AG04450 (cell line): Measurements from ENCODE around the gene PER1. TPM values are rescaled to one million over a fixed set of nuclear protein-coding genes. Genes with fewer than 3 reads are reported as not detected.

Source experiments
- CTCF ChIA-PET: fragments of 300-600, 350-600 bp; formaldehyde crosslinking; extraction: SDS; loops from one replicate; lab custom pipeline; 2022; ENCODE audit warnings: antibody characterized with exemption, inconsistent platforms; lab: Charles Lee
- POLR2A ChIA-PET: fragments of 350-600 bp; formaldehyde crosslinking; extraction: SDS; loops from one replicate; lab custom pipeline; 2021; ENCODE audit warnings: antibody characterized with exemption, inconsistent platforms; lab: Yijun Ruan, JAX
- DNase-seq: peaks from one replicate; pipeline ENCODE4 v3.0.0-alpha.2; 2011; ENCODE audit warnings: low read depth, low spot score
- H3K27ac ChIP-seq: one replicate; pipeline ENCODE4 v1.5.1; 2012; ENCODE audit warnings: low read depth, low read length, control low read depth
- H3K27me3 ChIP-seq: one replicate; pipeline ENCODE4 v1.6.0; 2012; ENCODE audit warnings: low read length; ENCODE audit not compliant: control insufficient read depth, insufficient read depth
- H3K4me3 ChIP-seq: 2 replicates; pipeline ENCODE4 v1.5.1; 2011; ENCODE audit warnings: mild to moderate bottlenecking, low read depth, low read length, control low read depth
- H3K9me3 ChIP-seq: 2 replicates; pipeline ENCODE4 v1.5.1; 2012; ENCODE audit warnings: low read length; ENCODE audit not compliant: control insufficient read depth, insufficient read depth
- polyA plus RNA-seq: library from polyadenylated mRNA; depleted of rRNA; stranded (reverse); fragments of >200 nt; gene quantifications from 2 replicates; pipeline ENCODE4 v1.2.3, GENCODE V29; 2011
- TF ChIP-seq, protein P1 (sequence below): IDR thresholded peaks from 2 replicates; pipeline ENCODE4 v1.5.1; 2011; ENCODE audit warnings: low read depth, low read length, control low read depth, inconsistent platforms

Gene PER1
- polyA plus RNA-seq, 1 experiment, result 3.1 TPM

DNA sequence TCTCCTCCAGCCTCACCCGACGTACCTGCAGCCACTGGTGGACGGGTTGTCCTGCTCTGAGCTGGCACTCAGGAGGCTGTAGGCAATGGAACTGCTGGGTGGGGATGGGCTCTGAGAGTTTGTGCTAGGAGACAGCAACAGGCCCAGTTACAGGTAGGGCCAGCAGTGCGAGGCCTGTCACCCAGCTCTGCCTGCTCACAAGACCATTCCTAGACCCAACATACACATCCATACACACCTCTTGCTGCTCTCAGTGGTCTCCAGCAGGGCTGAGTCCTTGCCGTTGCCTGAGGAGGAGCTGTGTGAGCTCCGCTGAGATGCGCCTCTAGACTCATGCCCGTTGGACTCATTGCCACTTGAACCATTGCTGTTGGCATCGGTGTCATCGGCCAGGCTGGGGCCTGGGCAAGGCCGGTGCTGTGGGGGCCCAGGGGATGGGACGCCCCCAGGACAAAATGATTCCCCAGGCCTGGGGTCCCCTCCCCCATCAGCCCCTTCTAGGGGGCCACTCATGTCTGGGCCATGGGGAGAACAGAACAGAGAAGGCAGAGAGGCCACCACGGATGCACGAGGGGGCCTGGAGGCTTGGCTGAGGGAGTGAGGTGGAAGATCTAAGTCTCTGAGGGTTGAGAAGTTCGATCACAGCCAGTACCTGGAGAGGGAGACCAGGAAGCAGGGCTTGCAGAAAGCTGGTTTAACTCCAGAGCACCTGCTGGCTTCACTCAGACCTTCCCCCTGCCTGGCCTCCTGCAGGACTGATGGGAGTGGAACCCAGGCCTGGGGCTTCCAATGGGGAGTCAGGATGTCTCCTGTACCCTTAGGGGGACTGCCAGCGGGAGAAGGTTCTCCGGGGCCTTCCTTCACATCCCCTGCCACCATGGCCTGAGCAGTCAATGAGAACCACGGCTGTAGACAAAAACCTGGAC lies 1.7 kb downstream of the PER1 start:
- ChIA-PET POLR2A (interaction anchor here (0.8 to 2.4 kb wide), 3 partner anchors 10 to 31 kb away, joined by 3 to 18 read pairs (median 4); no protein-coding TSS in a partner anchor), CTCF (interaction anchor here (1.1 to 1.5 kb wide), 2 partner anchors 12 to 32 kb away, joined by 4 to 5 read pairs; partner anchors contain the start of gene ALOXE3)
- no peak for DNase-seq
- H3K27me3 ChIP-seq, result no peaks in the 10 kb centered on the region
- peak overlapping the region; percentile 92 for H3K4me3 ChIP-seq
- H3K27ac ChIP-seq, result peak overlapping the region; percentile 70
- no peaks in the 10 kb centered on the region; the same call in 1 of the 2 replicates for H3K9me3 ChIP-seq
- TF ChIP-seq, protein P1, sequence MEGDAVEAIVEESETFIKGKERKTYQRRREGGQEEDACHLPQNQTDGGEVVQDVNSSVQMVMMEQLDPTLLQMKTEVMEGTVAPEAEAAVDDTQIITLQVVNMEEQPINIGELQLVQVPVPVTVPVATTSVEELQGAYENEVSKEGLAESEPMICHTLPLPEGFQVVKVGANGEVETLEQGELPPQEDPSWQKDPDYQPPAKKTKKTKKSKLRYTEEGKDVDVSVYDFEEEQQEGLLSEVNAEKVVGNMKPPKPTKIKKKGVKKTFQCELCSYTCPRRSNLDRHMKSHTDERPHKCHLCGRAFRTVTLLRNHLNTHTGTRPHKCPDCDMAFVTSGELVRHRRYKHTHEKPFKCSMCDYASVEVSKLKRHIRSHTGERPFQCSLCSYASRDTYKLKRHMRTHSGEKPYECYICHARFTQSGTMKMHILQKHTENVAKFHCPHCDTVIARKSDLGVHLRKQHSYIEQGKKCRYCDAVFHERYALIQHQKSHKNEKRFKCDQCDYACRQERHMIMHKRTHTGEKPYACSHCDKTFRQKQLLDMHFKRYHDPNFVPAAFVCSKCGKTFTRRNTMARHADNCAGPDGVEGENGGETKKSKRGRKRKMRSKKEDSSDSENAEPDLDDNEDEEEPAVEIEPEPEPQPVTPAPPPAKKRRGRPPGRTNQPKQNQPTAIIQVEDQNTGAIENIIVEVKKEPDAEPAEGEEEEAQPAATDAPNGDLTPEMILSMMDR, result no peak

DNA sequence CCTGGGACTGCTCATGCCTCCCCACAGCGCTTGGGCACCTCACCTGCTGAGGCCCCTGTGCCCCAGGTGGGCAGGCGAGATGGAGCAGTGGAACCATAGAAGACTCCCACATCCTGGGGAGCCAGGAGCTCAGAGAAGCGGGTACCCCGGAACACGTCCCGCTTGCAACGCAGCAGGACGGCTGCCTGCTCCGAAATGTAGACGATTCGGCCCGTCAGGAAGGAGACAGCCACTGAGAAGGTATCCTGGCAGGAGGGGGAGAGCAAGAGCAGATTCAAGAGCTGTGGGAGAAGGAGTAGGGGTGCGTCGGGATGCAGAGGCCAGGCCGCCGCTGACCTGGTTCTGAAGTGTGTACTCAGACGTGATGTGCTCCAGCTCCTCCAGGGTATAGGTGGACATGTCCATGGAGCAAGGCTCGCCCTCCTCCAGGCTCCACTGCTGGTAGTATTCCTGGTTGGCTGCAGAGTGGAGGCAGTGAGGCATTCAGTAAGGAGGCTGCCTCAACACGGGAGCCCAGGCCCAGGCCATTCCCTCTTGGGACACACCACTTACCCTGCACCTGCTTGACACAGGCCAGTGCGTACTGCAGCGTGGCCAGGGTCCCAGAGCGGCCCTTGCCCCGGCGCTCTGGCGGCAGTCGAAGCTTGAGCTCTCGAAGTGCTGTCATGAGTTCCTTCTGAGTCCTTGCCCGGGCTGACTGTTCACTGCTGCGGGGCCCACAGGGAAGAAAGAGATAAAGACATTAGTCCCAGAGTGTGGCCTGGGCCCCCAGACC lies 2.6 kb downstream of the PER1 start:
- CTCF ChIA-PET, result interaction anchor here (1.5 kb wide), 1 partner anchor 11 kb away, joined by 4 read pairs; no protein-coding TSS in a partner anchor
- POLR2A ChIA-PET, result interaction anchor here (2.4 kb wide), 1 partner anchor 9 kb away, joined by 18 read pairs; no protein-coding TSS in a partner anchor
- no peak overlapping the region for H3K27ac ChIP-seq
- no peak for DNase-seq
- no peaks in the 10 kb centered on the region; the same call in 1 of the 2 replicates for H3K9me3 ChIP-seq
- no peaks in the 10 kb centered on the region for H3K27me3 ChIP-seq
- H3K4me3 ChIP-seq, result no peak overlapping the region
- TF ChIP-seq, protein P1, result no peak

DNA sequence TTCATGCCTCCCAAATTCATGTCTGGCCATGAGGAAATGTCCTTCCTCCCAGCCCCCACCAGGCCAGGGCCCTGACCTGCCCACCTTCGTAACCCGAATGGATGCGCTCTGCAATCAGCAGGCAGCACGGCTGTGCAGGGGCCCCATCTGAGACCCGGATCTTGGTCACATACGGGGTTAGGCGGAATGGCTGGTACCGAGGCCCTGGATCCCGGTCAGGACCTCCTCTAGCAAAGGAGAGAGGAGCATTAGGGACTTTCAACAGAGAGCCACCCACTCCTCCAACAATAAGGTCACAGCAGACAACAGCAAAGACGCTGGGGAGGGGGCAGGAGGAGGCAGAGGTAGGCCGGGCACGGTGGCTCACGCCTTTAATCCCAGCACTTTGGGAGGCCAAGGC lies 3.6 kb downstream of the PER1 start:
- Histone ChIP-seq H3K9me3 (no peaks in the 10 kb centered on the region; the same call in 1 of the 2 replicates), H3K27me3 (no peaks in the 10 kb centered on the region), H3K4me3 (no peak overlapping the region), H3K27ac (no peak overlapping the region)
- POLR2A ChIA-PET, result no interaction called here
- DNase-seq, result no peak
- CTCF ChIA-PET, result no interaction called here
- TF ChIP-seq, protein P1, result no peak

DNA sequence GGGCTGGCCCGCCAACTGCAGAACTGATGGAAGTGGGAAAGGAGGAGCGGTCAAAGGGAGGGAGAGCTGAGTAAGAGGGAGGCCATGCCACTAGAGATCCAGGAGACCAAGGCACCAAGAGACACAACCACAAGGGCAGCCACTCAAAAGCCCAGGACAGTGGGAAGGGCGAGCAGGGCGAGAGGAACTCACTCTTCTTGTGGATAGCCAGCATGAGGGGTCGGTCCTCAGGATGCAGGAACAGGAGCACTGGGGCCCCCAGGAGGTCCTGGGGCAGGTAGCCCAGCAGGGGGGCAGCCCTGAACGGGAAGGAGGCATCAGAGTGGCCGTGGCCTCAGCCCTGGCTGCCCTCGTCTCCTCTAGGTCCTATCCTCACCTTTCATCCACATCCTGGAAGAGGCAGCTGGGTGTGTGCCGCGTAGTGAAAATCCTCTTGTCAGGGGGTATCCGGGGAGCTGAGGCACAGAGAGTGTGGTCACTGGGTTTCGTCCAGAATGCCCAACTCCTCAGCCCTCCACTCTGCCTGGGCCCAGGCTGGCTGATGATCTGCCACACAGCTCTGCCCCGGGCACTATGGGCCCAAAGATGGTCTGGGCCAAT lies 4.3 kb downstream of the PER1 start:
- TF ChIP-seq, protein P1, result no peak
- no peak for DNase-seq
- Histone ChIP-seq H3K4me3 (no peak overlapping the region), H3K27me3 (no peaks in the 10 kb centered on the region), H3K27ac (peak overlapping the region; percentile 21), H3K9me3 (no peaks in the 10 kb centered on the region; the same call in 1 of the 2 replicates)
- ChIA-PET CTCF (interaction anchor here (1.1 kb wide), 1 partner anchor 9 kb away, joined by 4 read pairs; no protein-coding TSS in a partner anchor), POLR2A (no interaction called here)
